SU-DHL-6 (cell line): ENCODE results near the gene PGGHG.
"Not testable (repeated sequence)": the region's sequence is repeated elsewhere in the genome, so short reads cannot be mapped to it uniquely, and the experiment has no call there.

Source experiments
- H2AFZ ChIP-seq: fragments of 200-600 bp; sonication (generic); 2 replicates; pipeline ENCODE4 v1.6.1; 2014; ENCODE audit warnings: low read depth, mild to moderate bottlenecking, moderate library complexity, mixed read lengths, antibody characterized with exemption, low read length; ENCODE audit not compliant: severe bottlenecking
- H3F3A ChIP-seq: fragments of 200-600 bp; shearing (Covaris generic); 2 replicates; pipeline ENCODE4 v1.6.0; 2016; ENCODE audit warnings: antibody characterized with exemption, mild to moderate bottlenecking; ENCODE audit not compliant: insufficient read depth
- H3K27ac ChIP-seq: fragments of 200-600 bp; sonication (generic); 2 replicates; pipeline ENCODE4 v1.5.1; 2016; ENCODE audit warnings: low read depth, mild to moderate bottlenecking, low read length, moderate library complexity, mixed read lengths
- H3K27me3 ChIP-seq: fragments of 200-600 bp; sonication (generic), shearing (Covaris generic); 2 replicates; pipeline ENCODE4 v1.6.0; 2014; ENCODE audit warnings: mild to moderate bottlenecking, low read length
- H3K36me3 ChIP-seq: fragments of 200-600 bp; sonication (generic); 2 replicates; pipeline ENCODE4 v1.6.1; 2014; ENCODE audit warnings: mild to moderate bottlenecking, low read length, mixed read lengths
- H3K4me2 ChIP-seq: fragments of 300-600, 200-600 bp; shearing (Covaris generic), sonication (generic); 2 replicates; pipeline ENCODE4 v1.6.0; 2014; ENCODE audit warnings: low read length, low read depth, mild to moderate bottlenecking; ENCODE audit not compliant: poor library complexity, severe bottlenecking
- H3K4me3 ChIP-seq: fragments of 200-600 bp; sonication (generic); 2 replicates; pipeline ENCODE4 v1.5.1; 2014; ENCODE audit warnings: antibody characterized with exemption, low read length, mild to moderate bottlenecking, mixed read lengths; ENCODE audit not compliant: insufficient read depth, poor library complexity, severe bottlenecking
- H3K79me2 ChIP-seq: fragments of 200-600 bp; sonication (generic); 2 replicates; pipeline ENCODE4 v1.6.1; 2014; ENCODE audit warnings: mild to moderate bottlenecking, low read length, moderate library complexity; ENCODE audit not compliant: insufficient read depth
- H3K9ac ChIP-seq: fragments of 200-600 bp; sonication (generic); 2 replicates; pipeline ENCODE4 v1.7.0; 2014; ENCODE audit warnings: mild to moderate bottlenecking, low read length
- H3K9me2 ChIP-seq: fragments of 200-600 bp; sonication (generic); replicated peaks from 2 replicates; pipeline ENCODE4 v1.6.1; 2014; ENCODE audit warnings: low read length; ENCODE audit not compliant: insufficient read depth
- H3K9me3 ChIP-seq: fragments of 200-600 bp; sonication (generic); 2 replicates; pipeline ENCODE4 v1.6.1; 2014; ENCODE audit warnings: low read length, mixed read lengths; ENCODE audit not compliant: insufficient read depth
- H4K20me1 ChIP-seq: fragments of 200-600 bp; sonication (generic); 2 replicates; pipeline ENCODE4 v1.6.1; 2014; ENCODE audit warnings: low read depth, mild to moderate bottlenecking, antibody characterized with exemption, low read length, moderate library complexity, mixed read lengths
- EZH2phosphoT487 ChIP-seq: fragments of 200-600 bp; sonication (generic), shearing (Covaris generic); conservative IDR thresholded peaks from 2 replicates; pipeline ENCODE4 v1.6.1; 2018; ENCODE audit warnings: mild to moderate bottlenecking, antibody characterized with exemption, low read length, moderate library complexity, mixed read lengths
- TF ChIP-seq, protein P1 (sequence below): fragments of 200-600 bp; sonication (generic); IDR thresholded peaks from one replicate; pipeline ENCODE4 v1.5.1; 2017; ENCODE audit warnings: antibody characterized with exemption, mild to moderate bottlenecking, low read length, moderate library complexity; ENCODE audit not compliant: insufficient read depth, poor library complexity, severe bottlenecking

The PGGHG gene

DNA sequence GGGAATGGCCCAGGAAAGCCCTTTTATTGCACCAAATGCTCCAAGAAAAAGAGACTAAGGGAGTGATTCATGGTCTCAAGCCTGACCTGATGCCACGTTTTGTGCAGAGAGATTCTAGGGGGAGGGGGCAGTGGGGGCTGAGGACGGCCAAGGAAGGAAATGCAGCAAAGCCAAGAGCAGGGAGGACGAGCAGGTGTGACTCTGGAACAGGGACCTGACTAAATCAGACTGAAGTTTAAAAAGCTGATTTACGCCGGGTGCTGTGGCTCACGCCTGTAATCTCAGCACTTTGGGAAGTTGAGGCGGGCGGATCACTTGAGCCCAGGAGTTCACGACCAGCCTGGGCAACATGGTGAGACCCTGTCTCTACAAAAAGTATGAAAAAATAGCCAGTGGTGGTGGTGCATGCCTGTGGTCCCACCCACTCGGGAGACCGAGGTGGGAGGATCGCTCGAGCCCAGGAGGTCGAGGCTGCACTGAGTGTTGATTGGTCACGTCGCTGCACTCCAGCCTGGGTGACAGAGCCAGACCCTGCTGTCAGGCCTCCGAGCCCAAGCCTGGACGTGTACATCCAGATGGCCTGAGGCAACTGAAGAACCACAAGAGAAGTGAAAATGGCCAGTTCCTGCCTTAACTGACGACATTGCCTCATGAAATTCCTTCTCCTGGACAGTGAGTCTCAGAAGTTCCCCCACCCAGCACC is 42.6 kb downstream of the PGGHG start:
- Histone ChIP-seq H3K36me3 (no peaks in the 10 kb centered on the region), H3K4me3 (no peak overlapping the region), H3F3A (peaks cover 25% of the 10 kb centered on the region), H3K79me2 (no peaks in the 10 kb centered on the region), H4K20me1 (no peaks in the 10 kb centered on the region), H3K9me2 (no peaks in the 10 kb centered on the region), H3K4me2 (peak overlapping the region; percentile 30), H3K9me3 (no peaks in the 10 kb centered on the region), H3K9ac (no peak overlapping the region), H2AFZ (no peak overlapping the region), H3K27me3 (no peaks in the 10 kb centered on the region), H3K27ac (peak overlapping the region; percentile 61)
- TF ChIP-seq EZH2phosphoT487: no peak
- TF ChIP-seq, protein P1, sequence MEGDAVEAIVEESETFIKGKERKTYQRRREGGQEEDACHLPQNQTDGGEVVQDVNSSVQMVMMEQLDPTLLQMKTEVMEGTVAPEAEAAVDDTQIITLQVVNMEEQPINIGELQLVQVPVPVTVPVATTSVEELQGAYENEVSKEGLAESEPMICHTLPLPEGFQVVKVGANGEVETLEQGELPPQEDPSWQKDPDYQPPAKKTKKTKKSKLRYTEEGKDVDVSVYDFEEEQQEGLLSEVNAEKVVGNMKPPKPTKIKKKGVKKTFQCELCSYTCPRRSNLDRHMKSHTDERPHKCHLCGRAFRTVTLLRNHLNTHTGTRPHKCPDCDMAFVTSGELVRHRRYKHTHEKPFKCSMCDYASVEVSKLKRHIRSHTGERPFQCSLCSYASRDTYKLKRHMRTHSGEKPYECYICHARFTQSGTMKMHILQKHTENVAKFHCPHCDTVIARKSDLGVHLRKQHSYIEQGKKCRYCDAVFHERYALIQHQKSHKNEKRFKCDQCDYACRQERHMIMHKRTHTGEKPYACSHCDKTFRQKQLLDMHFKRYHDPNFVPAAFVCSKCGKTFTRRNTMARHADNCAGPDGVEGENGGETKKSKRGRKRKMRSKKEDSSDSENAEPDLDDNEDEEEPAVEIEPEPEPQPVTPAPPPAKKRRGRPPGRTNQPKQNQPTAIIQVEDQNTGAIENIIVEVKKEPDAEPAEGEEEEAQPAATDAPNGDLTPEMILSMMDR: no peak

DNA sequence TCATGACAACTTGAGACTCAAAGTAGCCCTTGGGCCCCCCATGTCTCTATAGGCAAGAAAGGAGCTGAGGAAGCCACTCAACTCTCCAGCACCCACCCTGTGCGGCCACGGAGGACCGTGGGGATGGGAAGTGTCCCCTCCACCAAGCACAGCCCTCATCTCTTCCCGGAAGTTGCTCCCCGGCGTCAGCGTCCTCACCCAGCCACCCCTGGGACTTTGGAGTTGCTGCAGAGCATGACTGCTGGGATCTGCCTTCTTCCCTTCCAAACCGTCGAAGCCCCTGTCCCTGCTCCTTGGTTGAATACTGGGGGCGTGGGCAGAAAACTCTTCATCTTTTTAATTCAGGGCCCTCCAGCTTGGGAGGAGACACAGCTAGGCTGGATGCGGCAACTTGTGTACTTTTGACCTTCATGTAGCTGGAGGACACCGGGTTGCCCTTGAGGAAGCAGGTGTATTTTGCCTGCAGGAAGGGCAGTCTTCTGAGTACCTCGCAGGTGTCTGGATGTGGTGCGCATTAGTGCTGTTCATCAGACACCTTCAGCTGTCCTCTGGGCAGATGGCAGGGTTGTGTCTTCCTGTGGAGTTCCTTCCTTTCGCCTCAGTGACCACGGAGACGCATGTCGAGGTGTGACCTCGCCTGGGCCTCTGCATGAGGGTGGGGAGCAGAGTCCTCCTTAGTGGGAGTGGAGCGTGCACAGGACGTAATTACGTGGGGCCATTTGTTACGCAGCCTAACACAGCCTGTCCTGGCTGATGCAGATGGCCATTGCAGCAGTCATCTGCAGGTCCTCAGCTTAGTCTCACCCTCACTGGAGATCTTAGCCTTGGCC is 43.9 kb downstream of the PGGHG start:
- H3K9me3 ChIP-seq: no peaks in the 10 kb centered on the region
- H3F3A ChIP-seq: peaks cover 14% of the 10 kb centered on the region; the same call in 1 of the 2 replicates
- H2AFZ ChIP-seq: no peak overlapping the region
- no peak overlapping the region for H3K4me2 ChIP-seq
- no peaks in the 10 kb centered on the region for H3K27me3 ChIP-seq
- H3K9ac ChIP-seq: no peak overlapping the region
- no peaks in the 10 kb centered on the region for H3K36me3 ChIP-seq
- TF ChIP-seq, protein P1: no peak
- TF ChIP-seq EZH2phosphoT487: no peak
- no peaks in the 10 kb centered on the region for H3K9me2 ChIP-seq
- H4K20me1 ChIP-seq: no peaks in the 10 kb centered on the region
- H3K79me2 ChIP-seq: no peaks in the 10 kb centered on the region
- no peak overlapping the region for H3K4me3 ChIP-seq
- no peak overlapping the region for H3K27ac ChIP-seq

DNA sequence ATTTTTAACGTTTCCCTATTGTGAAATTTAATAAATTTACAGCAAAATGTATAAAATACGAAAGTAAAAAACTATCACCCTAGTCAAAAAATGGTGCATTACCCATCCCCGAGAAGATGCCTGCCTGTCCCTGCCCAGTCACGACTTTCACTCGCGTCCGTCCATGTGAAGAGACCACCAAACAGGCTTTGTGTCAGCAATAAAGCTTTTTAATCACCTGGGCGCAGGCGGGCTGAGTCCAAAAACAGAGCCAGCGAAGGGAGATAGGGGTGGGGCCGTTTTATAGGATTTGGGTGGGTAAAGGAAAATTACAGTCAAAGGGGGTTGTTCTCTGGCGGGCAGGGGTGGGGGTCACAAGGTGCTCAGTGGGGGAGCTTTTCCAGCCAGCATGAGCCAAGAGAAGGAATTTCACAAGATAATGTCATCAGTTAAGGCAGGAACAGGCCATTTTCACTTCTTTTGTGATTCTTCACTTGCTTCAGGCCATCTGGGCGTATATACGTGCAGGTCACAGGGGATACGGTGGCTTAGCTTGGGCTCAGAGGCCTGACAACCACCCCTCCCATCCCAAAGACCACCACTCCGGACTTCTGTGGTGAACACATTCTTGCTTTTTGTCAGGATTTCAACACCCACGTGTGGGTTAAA is 44.8 kb downstream of the PGGHG start:
- H3K36me3 ChIP-seq, H3K9me3 ChIP-seq, H3K4me2 ChIP-seq, H2AFZ ChIP-seq, H3K27ac ChIP-seq, H3K9ac ChIP-seq, H4K20me1 ChIP-seq, H3K79me2 ChIP-seq, H3K27me3 ChIP-seq, H3K4me3 ChIP-seq, H3K9me2 ChIP-seq: not testable (repeated sequence)
- peaks cover 11% of the 10 kb centered on the region; the same call in 1 of the 2 replicates for H3F3A ChIP-seq
